ENCODE results near the gene KRTAP4-2.
"Not testable (repeated sequence)": the region's sequence is repeated elsewhere in the genome, so short reads cannot be mapped to it uniquely, and the experiment has no call there.

Gene KRTAP4-2

GRCh38 chr17:41177727-41178271 lies at the start of gene KRTAP4-2:
TSS of gene KRTAP4-2 (minus strand) at chr17:41178221. CDS start at chr17:41178164, 57 bp downstream.
- DNase-seq = no peak

GRCh38 chr17:41226598-41227095 lies 48.6 kb upstream of the KRTAP4-2 start, which contains the start of gene KRTAP9-2:
TSS of gene KRTAP9-2 (plus strand) at chr17:41226648. CDS start at chr17:41226655, 7 bp downstream.
- DNase-seq = not testable (repeated sequence)

- no peak for DNase-seq
Measured at GRCh38 chr17:41226051-41226450, 48.0 kb upstream of the KRTAP4-2 start.

GRCh38 chr17:41223821-41224220 lies 45.8 kb upstream of the KRTAP4-2 start:
- no peak for DNase-seq

GRCh38 chr17:41215681-41216080 lies 37.7 kb upstream of the KRTAP4-2 start:
- DNase-seq = no peak

GRCh38 chr17:41212524-41213169 lies 34.6 kb upstream of the KRTAP4-2 start:
- no peak for DNase-seq

GRCh38 chr17:41211845-41212466 lies 33.9 kb upstream of the KRTAP4-2 start:
- DNase-seq = no peak

GRCh38 chr17:41199421-41200078 lies 21.5 kb upstream of the KRTAP4-2 start:
- no peak for DNase-seq

- no peak for DNase-seq
Measured at GRCh38 chr17:41196068-41196467, 18.0 kb upstream of the KRTAP4-2 start.

- DNase-seq = no peak
Measured at GRCh38 chr17:41190328-41190727, 12.3 kb upstream of the KRTAP4-2 start.

- DNase-seq = not testable (repeated sequence)
Measured at GRCh38 chr17:41189837-41190318, 11.9 kb upstream of the KRTAP4-2 start, which contains the start of gene KRTAP9-1. TSS of gene KRTAP9-1 (plus strand) at chr17:41189887. CDS start at chr17:41189887, 0 bp downstream.

- DNase-seq = no peak
Measured at GRCh38 chr17:41186872-41187271, 8.9 kb upstream of the KRTAP4-2 start.

- DNase-seq = no peak
Measured at GRCh38 chr17:41185001-41185400, 7.0 kb upstream of the KRTAP4-2 start.

- DNase-seq = no peak
Measured at GRCh38 chr17:41184480-41184961, 6.5 kb upstream of the KRTAP4-2 start, which contains the start of gene KRTAP4-1. TSS of gene KRTAP4-1 (minus strand) at chr17:41184911. CDS start at chr17:41184854, 57 bp downstream.

GRCh38 chr17:41178843-41179616 lies 1.0 kb upstream of the KRTAP4-2 start:
- DNase-seq = no peak

GRCh38 chr17:41178341-41178740 lies 320 bp upstream of the KRTAP4-2 start:
- DNase-seq = no peak

- no peak for DNase-seq
Measured at GRCh38 chr17:41176744-41177387, 1.2 kb downstream of the KRTAP4-2 start.

GRCh38 chr17:41171886-41172285 lies 6.1 kb downstream of the KRTAP4-2 start:
- DNase-seq = no peak

GRCh38 chr17:41168121-41168520 lies 9.9 kb downstream of the KRTAP4-2 start, which contains the start of gene KRTAP4-3:
TSS of gene KRTAP4-3 (minus strand) at chr17:41168221. CDS start at chr17:41168172, 49 bp downstream.
- no peak for DNase-seq

GRCh38 chr17:41167561-41167960 lies 10.5 kb downstream of the KRTAP4-2 start:
- no peak for DNase-seq
